Osteoblast (primary cell): ENCODE measurements around the gene EDNRA. TPM values are rescaled to one million over a fixed set of nuclear protein-coding genes. Genes with fewer than 3 reads are reported as not detected.

ENCODE experiments used
- DNase-seq: peaks from one replicate; pipeline ENCODE4 v3.0.0; 2011; ENCODE audit warnings: low spot score, mixed read lengths; ENCODE audit not compliant: insufficient read length; ENCODE audit errors: missing footprints
- H2AFZ ChIP-seq: 2 replicates; pipeline ENCODE4 v1.6.0; 2011; ENCODE audit warnings: mild to moderate bottlenecking, low read length
- H3K27ac ChIP-seq: 2 replicates; pipeline ENCODE4 v1.5.1; 2011; ENCODE audit warnings: mild to moderate bottlenecking, low read depth, low read length, moderate library complexity
- H3K27me3 ChIP-seq: 2 replicates; pipeline ENCODE4 v1.6.0; 2012; ENCODE audit warnings: mild to moderate bottlenecking, control low read depth, inconsistent platforms, low read length, moderate library complexity; ENCODE audit not compliant: insufficient read depth
- H3K36me3 ChIP-seq: 2 replicates; pipeline ENCODE4 v1.5.1; 2011; ENCODE audit warnings: mild to moderate bottlenecking, low read length, control low read depth, moderate library complexity; ENCODE audit not compliant: insufficient read depth
- H3K4me1 ChIP-seq: 2 replicates; pipeline ENCODE4 v1.5.1; 2011; ENCODE audit warnings: mild to moderate bottlenecking, low read length, control low read depth, moderate library complexity; ENCODE audit not compliant: insufficient read depth
- H3K4me2 ChIP-seq: 2 replicates; pipeline ENCODE4 v1.6.0; 2011; ENCODE audit warnings: mild to moderate bottlenecking, low read length; ENCODE audit not compliant: insufficient read depth
- H3K4me3 ChIP-seq: fragments of 200-600 bp; sonication (generic); 3 replicates; pipeline ENCODE4 v1.5.1; 2012; ENCODE audit warnings: mild to moderate bottlenecking, low read length, inconsistent platforms; ENCODE audit not compliant: insufficient read depth
- H3K79me2 ChIP-seq: 2 replicates; pipeline ENCODE4 v1.6.0; 2012; ENCODE audit warnings: mild to moderate bottlenecking, low read length, control low read depth, inconsistent platforms; ENCODE audit not compliant: insufficient read depth
- H3K9me3 ChIP-seq: 2 replicates; pipeline ENCODE4 v1.5.1; 2011; ENCODE audit warnings: low read depth, low read length, control low read depth
- H4K20me1 ChIP-seq: 2 replicates; pipeline ENCODE4 v1.6.0; 2012; ENCODE audit warnings: mild to moderate bottlenecking, low read length, control low read depth; ENCODE audit not compliant: insufficient read depth
- total RNA-seq: library from RNA; depleted of rRNA; stranded (reverse); fragments of >200 nt; gene quantifications from 2 replicates; pipeline ENCODE4 v1.2.3, GENCODE V29; 2012
- TF ChIP-seq, protein P1 (sequence below): IDR thresholded peaks from 2 replicates; pipeline ENCODE4 v1.5.1; 2011; ENCODE audit warnings: mild to moderate bottlenecking, low read depth, low read length, moderate library complexity; ENCODE audit errors: extremely low read depth

EDNRA gene
- total RNA-seq, 1 donor: 6.2 TPM

DNA sequence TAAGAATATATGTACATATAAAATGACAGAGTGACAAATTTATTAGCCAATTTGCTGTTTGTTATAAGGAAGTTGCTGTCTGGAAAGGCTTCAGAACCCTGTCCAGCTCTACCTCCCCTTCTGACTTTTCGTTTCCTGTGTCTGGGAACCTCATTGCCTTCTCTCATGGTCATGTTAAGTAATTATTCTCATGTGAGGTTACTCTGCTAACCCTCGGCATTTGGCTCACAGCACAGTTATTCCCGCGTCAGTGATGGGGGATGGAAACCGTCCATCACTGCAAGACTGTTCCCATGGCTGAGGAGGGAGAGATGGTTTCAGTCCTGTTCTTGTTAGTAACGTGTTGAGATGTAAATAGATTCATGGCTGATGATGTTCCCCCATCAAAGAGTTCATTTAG lies 11.9 kb downstream of the EDNRA start:
- H2AFZ ChIP-seq: peak overlapping the region; percentile 77

DNA sequence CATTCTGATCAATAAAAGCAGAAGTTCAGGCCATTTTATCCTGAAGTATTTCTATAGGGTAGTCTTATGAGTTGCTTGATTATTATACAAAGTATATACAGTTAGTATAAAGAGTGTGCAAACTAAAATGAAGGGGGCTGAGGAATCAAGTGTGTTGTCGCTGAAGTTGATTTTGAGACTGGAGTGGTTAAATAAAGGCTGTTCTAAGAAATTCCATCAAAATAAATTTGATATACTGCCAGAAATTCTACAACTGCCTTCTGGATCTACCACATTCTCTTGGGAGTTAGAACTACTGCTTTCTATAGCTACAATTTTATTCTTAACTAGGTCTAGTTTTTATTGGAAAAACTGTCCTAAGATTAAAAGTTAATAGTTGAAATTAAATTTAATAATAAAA lies 12.4 kb downstream of the EDNRA start:
- no peak for DNase-seq
- Histone ChIP-seq H3K27me3 (no peaks in the 10 kb centered on the region), H3K27ac (peak overlapping the region; percentile 54), H3K9me3 (no peaks in the 10 kb centered on the region), H3K36me3 (no peaks in the 10 kb centered on the region), H3K4me1 (peaks cover 20% of the 10 kb centered on the region), H4K20me1 (no peaks in the 10 kb centered on the region), H2AFZ (no peak overlapping the region), H3K4me3 (no peak overlapping the region), H3K79me2 (no peaks in the 10 kb centered on the region), H3K4me2 (peak overlapping the region; percentile 64)
- TF ChIP-seq, protein P1, sequence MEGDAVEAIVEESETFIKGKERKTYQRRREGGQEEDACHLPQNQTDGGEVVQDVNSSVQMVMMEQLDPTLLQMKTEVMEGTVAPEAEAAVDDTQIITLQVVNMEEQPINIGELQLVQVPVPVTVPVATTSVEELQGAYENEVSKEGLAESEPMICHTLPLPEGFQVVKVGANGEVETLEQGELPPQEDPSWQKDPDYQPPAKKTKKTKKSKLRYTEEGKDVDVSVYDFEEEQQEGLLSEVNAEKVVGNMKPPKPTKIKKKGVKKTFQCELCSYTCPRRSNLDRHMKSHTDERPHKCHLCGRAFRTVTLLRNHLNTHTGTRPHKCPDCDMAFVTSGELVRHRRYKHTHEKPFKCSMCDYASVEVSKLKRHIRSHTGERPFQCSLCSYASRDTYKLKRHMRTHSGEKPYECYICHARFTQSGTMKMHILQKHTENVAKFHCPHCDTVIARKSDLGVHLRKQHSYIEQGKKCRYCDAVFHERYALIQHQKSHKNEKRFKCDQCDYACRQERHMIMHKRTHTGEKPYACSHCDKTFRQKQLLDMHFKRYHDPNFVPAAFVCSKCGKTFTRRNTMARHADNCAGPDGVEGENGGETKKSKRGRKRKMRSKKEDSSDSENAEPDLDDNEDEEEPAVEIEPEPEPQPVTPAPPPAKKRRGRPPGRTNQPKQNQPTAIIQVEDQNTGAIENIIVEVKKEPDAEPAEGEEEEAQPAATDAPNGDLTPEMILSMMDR: no peak

More for the DNA sequence above, 11.9 kb downstream of the EDNRA start:
- no peaks in the 10 kb centered on the region for H3K79me2 ChIP-seq
- no peaks in the 10 kb centered on the region for H3K36me3 ChIP-seq
- H3K4me1 ChIP-seq: peaks cover 15% of the 10 kb centered on the region
- H3K27ac ChIP-seq: peak overlapping the region; percentile 54
- no peaks in the 10 kb centered on the region for H3K27me3 ChIP-seq
- TF ChIP-seq, protein P1: no peak
- peak; percentile 46 for DNase-seq
- no peaks in the 10 kb centered on the region for H4K20me1 ChIP-seq
- H3K4me2 ChIP-seq: peak overlapping the region; percentile 64
- H3K9me3 ChIP-seq: no peaks in the 10 kb centered on the region
- H3K4me3 ChIP-seq: no peak overlapping the region

DNA sequence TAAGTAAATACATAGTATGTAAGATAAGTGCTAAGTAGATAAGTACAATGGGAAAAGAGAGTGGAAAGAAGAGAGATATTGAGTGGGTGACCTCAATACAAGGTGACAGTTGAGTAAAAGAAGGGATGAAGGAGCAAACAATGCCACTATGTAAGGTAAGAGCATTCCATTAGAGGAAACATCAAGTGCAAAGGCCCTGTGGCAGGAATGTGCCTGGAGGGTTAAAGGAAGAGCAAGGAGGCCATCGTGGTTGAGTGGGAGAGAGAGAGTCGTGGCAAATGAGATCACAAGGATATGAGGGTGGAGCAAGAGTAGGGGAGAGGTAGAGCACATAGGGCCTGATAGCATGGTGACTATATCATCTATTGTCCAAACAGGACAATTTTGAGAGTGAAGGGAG lies 13.4 kb downstream of the EDNRA start:
- TF ChIP-seq, protein P1: no peak
- no peak for DNase-seq
- no peaks in the 10 kb centered on the region for H3K79me2 ChIP-seq
- H2AFZ ChIP-seq: no peak overlapping the region
- peaks cover 23% of the 10 kb centered on the region for H3K4me1 ChIP-seq
- no peak overlapping the region for H3K27ac ChIP-seq
- H3K27me3 ChIP-seq: no peaks in the 10 kb centered on the region
- H3K4me3 ChIP-seq: no peak overlapping the region
- H3K9me3 ChIP-seq: no peaks in the 10 kb centered on the region
- H4K20me1 ChIP-seq: no peaks in the 10 kb centered on the region
- no peaks in the 10 kb centered on the region for H3K36me3 ChIP-seq
- no peak overlapping the region for H3K4me2 ChIP-seq

DNA sequence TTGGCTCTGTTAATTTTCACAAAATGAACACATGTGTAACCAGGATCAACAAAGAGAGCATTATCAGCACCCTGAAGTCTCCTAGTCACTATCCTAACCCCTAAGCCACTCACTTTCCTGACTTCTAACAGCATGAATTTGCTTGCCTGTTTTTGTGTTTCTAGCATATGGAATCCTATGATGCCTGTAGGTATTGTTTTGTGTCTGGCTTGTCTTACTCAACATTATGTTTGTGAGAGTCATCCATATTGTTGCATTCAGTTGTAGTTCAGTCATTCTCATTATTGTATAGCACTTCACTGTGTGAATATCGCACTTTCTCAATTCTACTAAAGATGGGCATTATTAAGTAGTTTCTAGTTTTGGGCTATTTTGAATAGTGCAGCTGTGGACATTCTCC lies 15.6 kb downstream of the EDNRA start:
- H3K4me3 ChIP-seq: no peak overlapping the region

More for the DNA sequence above, 15.6 kb downstream of the EDNRA start:
- H3K4me2 ChIP-seq: no peak overlapping the region
- TF ChIP-seq, protein P1: no peak
- H3K4me1 ChIP-seq: peaks cover 23% of the 10 kb centered on the region
- no peaks in the 10 kb centered on the region for H4K20me1 ChIP-seq
- no peaks in the 10 kb centered on the region for H3K9me3 ChIP-seq
- no peaks in the 10 kb centered on the region for H3K36me3 ChIP-seq
- H3K27me3 ChIP-seq: no peaks in the 10 kb centered on the region
- H2AFZ ChIP-seq: no peak overlapping the region
- no peak for DNase-seq
- no peak overlapping the region for H3K27ac ChIP-seq
- no peaks in the 10 kb centered on the region for H3K79me2 ChIP-seq
